Mucosa of descending colon (tissue), 3 donors: Measurements from ENCODE around the gene FLRT1. TPM values are rescaled to one million over a fixed set of nuclear protein-coding genes. Genes with fewer than 3 reads are reported as not detected.

Experiments used
- ATAC-seq: fragments of 200-7000 bp; cut with Tn5 transposase; one replicate; pipeline ENCODE4 v1.9.1; 2020; ENCODE audit warnings: mild to moderate bottlenecking, moderate library complexity
- DNase-seq, 3 donors: peaks; one replicate each; pipeline ENCODE4 v3.0.0-alpha.2; 2020
- H3K36me3 ChIP-seq: fragments of 200-600 bp; one replicate; pipeline ENCODE4 v1.8.0; 2021; ENCODE audit warnings: low read depth, mild to moderate bottlenecking
- H3K4me1 ChIP-seq: fragments of 200-600 bp; one replicate; pipeline ENCODE4 v1.8.0; 2021; ENCODE audit warnings: low read depth, mild to moderate bottlenecking
- H3K4me3 ChIP-seq: fragments of 200-600 bp; one replicate; pipeline ENCODE4 v1.8.0; 2021; ENCODE audit warnings: mild to moderate bottlenecking
- H3K9me3 ChIP-seq: fragments of 200-600 bp; one replicate; pipeline ENCODE4 v1.8.0; 2021; ENCODE audit warnings: mild to moderate bottlenecking
- CTCF ChIP-seq: fragments of 200-600 bp; IDR thresholded peaks from one replicate; pipeline ENCODE4 v1.8.0; 2022; ENCODE audit warnings: antibody characterized with exemption, mild to moderate bottlenecking
- intact Hi-C, 2 donors: fragments of 100-400 bp; cut with DNase I in 1 of 2; cut with micrococcal nuclease in 1 of 2; formaldehyde crosslinking; loops; one replicate each; pipeline versions ENCODE4 v1.11.0 to v1.11.1; 2022; cut with DNase I, micrococcal nuclease
- total RNA-seq, 3 donors: library from RNA; stranded (reverse); fragmentation: NEBNext Ultra II Directional in 2 of 3; extraction: Animal tissue kit (Norgen Biotek cat#: 25700) in 2 of 3; gene quantifications; one replicate each; pipeline versions ENCODE4 v1.2.1 to v1.2.4, GENCODE V29; 2021 to 2023
- donor health status: DM: no; HTN: no; CAD: no; lungs with moderate emphysema.
- donor health status: DM: no; HTN: no; CAD: no.
- donor health status: DM: no; HTN: yes; CAD: no.

Gene FLRT1
- total RNA-seq, 3 donors from 2014 or later: 0.31 to 8.9 (median 0.38) TPM

- H3K36me3 ChIP-seq: no peaks in the 10 kb centered on the region
- H3K4me1 ChIP-seq: peaks cover 5% of the 10 kb centered on the region
- ATAC-seq: peak; percentile 27
- no peak for DNase-seq
- no peak overlapping the region for H3K4me3 ChIP-seq
- intact Hi-C loops: no loop called here
- no peak for TF ChIP-seq CTCF
- H3K9me3 ChIP-seq: no peaks in the 10 kb centered on the region
Measured at GRCh38 chr11:64011371-64011770, 24.4 kb upstream of the FLRT1 start.

- no peaks in the 10 kb centered on the region for H3K36me3 ChIP-seq
- TF ChIP-seq CTCF: no peak
- ATAC-seq (no peak), DNase-seq (no peak)
- H3K4me1 ChIP-seq: peaks cover 3% of the 10 kb centered on the region
- H3K9me3 ChIP-seq: no peaks in the 10 kb centered on the region
- H3K4me3 ChIP-seq: no peak overlapping the region
- intact Hi-C loops: no loop called here
Measured at GRCh38 chr11:64013141-64013896, 22.4 kb upstream of the FLRT1 start.

GRCh38 chr11:64014356-64014755 lies 21.4 kb upstream of the FLRT1 start:
- ATAC-seq (no peak), DNase-seq (no peak)
- intact Hi-C loops: no loop called here
- Histone ChIP-seq H3K4me3 (no peak overlapping the region), H3K36me3 (no peaks in the 10 kb centered on the region), H3K4me1 (peaks cover 4% of the 10 kb centered on the region), H3K9me3 (no peaks in the 10 kb centered on the region)
- TF ChIP-seq CTCF: no peak

GRCh38 chr11:64015510-64015909 lies 20.2 kb upstream of the FLRT1 start:
- no peak for DNase-seq
- intact Hi-C loops: no loop called here
- Histone ChIP-seq H3K9me3 (no peaks in the 10 kb centered on the region), H3K4me3 (no peak overlapping the region), H3K4me1 (peaks cover 4% of the 10 kb centered on the region), H3K36me3 (no peaks in the 10 kb centered on the region)
- no peak for TF ChIP-seq CTCF
- no peak for ATAC-seq

- Histone ChIP-seq H3K4me3 (no peak overlapping the region), H3K36me3 (no peaks in the 10 kb centered on the region), H3K4me1 (peaks cover 4% of the 10 kb centered on the region), H3K9me3 (no peaks in the 10 kb centered on the region)
- no peak for ATAC-seq
- intact Hi-C loops: no loop called here
- DNase-seq: no peak
- TF ChIP-seq CTCF: no peak
Measured at GRCh38 chr11:64015935-64016845, 19.5 kb upstream of the FLRT1 start.
